GM12878 (cell line): ENCODE measurements around the gene TESK2. TPM values are rescaled to one million over a fixed set of nuclear protein-coding genes. Genes with fewer than 3 reads are reported as not detected.

ENCODE experiments used
- ATAC-seq: fragments of 200-7000 bp; cut with Tn5 transposase; 3 replicates; pipeline ENCODE4 v1.9.1; 2020; ENCODE audit warnings: mild to moderate bottlenecking, moderate library complexity
- BruUV-seq: library from RNA; stranded (reverse); fragments of 400-500 nt; replicated peaks from 2 replicates; lab custom pipeline; 2021; lab: Mats Ljungman, UMichigan
- CTCF ChIA-PET: fragments of 300-600 bp; sonication (Branson Sonifier 250); formaldehyde crosslinking; extraction: SDS; loops from one replicate; lab custom pipeline; 2021; ENCODE audit warnings: inconsistent platforms; lab: Yijun Ruan, JAX
- POLR2A ChIA-PET: fragments of 350-600 bp; formaldehyde crosslinking; extraction: SDS; loops from one replicate; lab custom pipeline; 2021; ENCODE audit warnings: inconsistent platforms; lab: Charles Lee
- RAD21 ChIA-PET: fragments of 300-600 bp; sonication (Branson Sonifier 250); formaldehyde crosslinking; loops from one replicate; lab custom pipeline; 2023; ENCODE audit warnings: antibody characterized with exemption; ENCODE audit not compliant: unreplicated experiment; lab: Charles Lee
- SMC1A ChIA-PET: fragments of 300-600 bp; sonication (Branson Sonifier 250); formaldehyde crosslinking; loops from one replicate; lab custom pipeline; 2023; ENCODE audit not compliant: unreplicated experiment, uncharacterized antibody; lab: Charles Lee
- DNase-seq: peaks from one replicate; pipeline ENCODE4 v3.0.0-alpha.2; 2011; ENCODE audit warnings: low read depth, low spot score
- FAIRE-seq: peaks from 3 replicates; lab custom pipeline; 2011; peaks lifted over from hg19 to GRCh38; lab: Jason Lieb, UNC
- H2AFZ ChIP-seq: 2 replicates; pipeline ENCODE4 v1.6.0; 2011; ENCODE audit warnings: low read depth, low read length, control low read depth; ENCODE audit not compliant: control insufficient read depth
- H3K27ac ChIP-seq: 2 replicates; pipeline ENCODE4 v1.5.1; 2011; ENCODE audit warnings: control low read depth; ENCODE audit not compliant: control insufficient read depth, insufficient read depth
- H3K27me3 ChIP-seq, 2 experiments: replicated peaks in 1 of 2; 2 replicates each; pipeline versions ENCODE4 v1.6.0 to v1.6.1; 2011; ENCODE audit warnings: low read length in 1 of 2; ENCODE audit not compliant: control insufficient read depth in 2 of 2, insufficient read depth in 2 of 2
- H3K36me3 ChIP-seq, 2 experiments: 2 replicates each; pipeline ENCODE4 v1.5.1; 2011; ENCODE audit warnings: low read length in 1 of 2; ENCODE audit not compliant: control insufficient read depth in 2 of 2, insufficient read depth in 2 of 2
- H3K4me1 ChIP-seq: 2 replicates; pipeline ENCODE4 v1.6.1; 2011; ENCODE audit warnings: mild to moderate bottlenecking, low read length, moderate library complexity, mixed read lengths; ENCODE audit not compliant: control insufficient read depth, insufficient read depth
- H3K4me2 ChIP-seq: 2 replicates; pipeline ENCODE4 v1.6.0; 2011; ENCODE audit warnings: control low read depth; ENCODE audit not compliant: control insufficient read depth, insufficient read depth
- H3K4me3 ChIP-seq: fragments of 200-600 bp; sonication (generic); 2 replicates; pipeline ENCODE4 v1.5.1; 2016
- H3K79me2 ChIP-seq: 2 replicates; pipeline ENCODE4 v1.6.0; 2011; ENCODE audit warnings: low read length; ENCODE audit not compliant: control insufficient read depth, insufficient read depth
- H3K9ac ChIP-seq: 2 replicates; pipeline ENCODE4 v1.8.0; 2011; ENCODE audit warnings: low read length, control low read depth, mixed read lengths; ENCODE audit not compliant: control insufficient read depth, insufficient read depth
- H3K9me3 ChIP-seq: replicated peaks from 3 replicates; pipeline ENCODE4 v1.5.1; 2011; ENCODE audit warnings: mild to moderate bottlenecking, low read length; ENCODE audit not compliant: control insufficient read depth, insufficient read depth
- H4K20me1 ChIP-seq: 2 replicates; pipeline ENCODE4 v1.6.0; 2011; ENCODE audit not compliant: control insufficient read depth, insufficient read depth
- BACH1 ChIP-seq: fragments of 450-650 bp; IDR thresholded peaks from 2 replicates; pipeline ENCODE4 v1.6.1; 2017; ENCODE audit warnings: mild to moderate bottlenecking, borderline replicate concordance
- CBFB ChIP-seq: IDR thresholded peaks from 2 replicates; pipeline ENCODE4 v1.6.1; 2016; ENCODE audit warnings: antibody characterized with exemption, low read depth
- CHD1 ChIP-seq: IDR thresholded peaks from 2 replicates; pipeline ENCODE4 v1.6.1; 2012; ENCODE audit warnings: low read depth, low read length, improper control_type of control experiment
- CTCF ChIP-seq, 3 experiments: IDR thresholded peaks in 2 of 3; conservative IDR thresholded peaks in 1 of 3; 2 replicates each; pipeline ENCODE4 v1.5.1; 2011; ENCODE audit warnings: low read depth in 3 of 3, low read length in 3 of 3, mild to moderate bottlenecking in 3 of 3, control low read depth in 2 of 3, moderate library complexity in 2 of 3, inconsistent platforms in 1 of 3, mixed read lengths in 1 of 3; ENCODE audit not compliant: control insufficient read depth in 2 of 3, insufficient read depth in 1 of 3; ENCODE audit errors: extremely low read depth in 1 of 3
- DPF2 ChIP-seq: fragments of 450-650 bp; IDR thresholded peaks from 2 replicates; pipeline ENCODE4 v1.6.1; 2017; ENCODE audit warnings: mild to moderate bottlenecking
- EGR1 ChIP-seq, 2 experiments: IDR thresholded peaks; 1 replicate in 1 of 2; 2 replicates in 1 of 2; pipeline ENCODE4 v1.6.1; 2011 to 2012; ENCODE audit warnings: low read depth in 2 of 2, low read length in 2 of 2, borderline replicate concordance in 1 of 2, mild to moderate bottlenecking in 1 of 2, moderate library complexity in 1 of 2
- HCFC1 ChIP-seq: fragments of 150-350 bp; IDR thresholded peaks from 2 replicates; pipeline ENCODE4 v1.6.1; 2014; ENCODE audit warnings: low read length
- HDAC6 ChIP-seq: fragments of 200-600 bp; sonication (generic); IDR thresholded peaks from one replicate; pipeline ENCODE4 v1.8.0; 2017; ENCODE audit warnings: antibody characterized with exemption; ENCODE audit not compliant: unreplicated experiment
- MTA2 ChIP-seq: fragments of 450-650 bp; IDR thresholded peaks from 2 replicates; pipeline ENCODE4 v1.6.1; 2016; ENCODE audit warnings: low read depth, mild to moderate bottlenecking, moderate library complexity
- PBX3 ChIP-seq: IDR thresholded peaks from 2 replicates; pipeline ENCODE4 v1.6.1; 2011; ENCODE audit warnings: mild to moderate bottlenecking, low read depth, low read length, moderate library complexity; ENCODE audit not compliant: insufficient replicate concordance
- PML ChIP-seq: IDR thresholded peaks from 2 replicates; pipeline ENCODE4 v1.6.1; 2012; ENCODE audit warnings: low read length, inconsistent platforms
- SIX5 ChIP-seq: IDR thresholded peaks from 2 replicates; pipeline ENCODE4 v1.6.1; 2011; ENCODE audit warnings: mild to moderate bottlenecking, low read depth, low read length, moderate library complexity; ENCODE audit not compliant: severe bottlenecking
- STAT1 ChIP-seq: fragments of 450-650 bp; conservative IDR thresholded peaks from 2 replicates; pipeline ENCODE4 v1.6.1; 2014; ENCODE audit warnings: antibody characterized with exemption, mild to moderate bottlenecking
- SUPT20H ChIP-seq: IDR thresholded peaks from 2 replicates; pipeline ENCODE4 v1.6.1; 2011; ENCODE audit warnings: low read depth, mild to moderate bottlenecking, low read length, moderate library complexity, borderline replicate concordance; ENCODE audit not compliant: control insufficient read depth
- TBL1XR1 ChIP-seq: IDR thresholded peaks from 2 replicates; pipeline ENCODE4 v1.6.1; 2012; ENCODE audit warnings: low read depth, low read length, improper control_type of control experiment
- ZNF217 ChIP-seq: fragments of 450-650 bp; IDR thresholded peaks from 2 replicates; pipeline ENCODE4 v1.6.1; 2017; ENCODE audit warnings: antibody characterized with exemption, mild to moderate bottlenecking
- WGBS: methylation state at CpG from one replicate; pipeline ENCODE4 v1.1.6; 2016; ENCODE audit warnings: low lambda C conversion rate; ENCODE audit not compliant: insufficient replicate concordance, insufficient coverage; ENCODE audit errors: missing lambda C conversion rate; 5-methylcytosine and 5-hydroxymethylcytosine counted together
- in situ Hi-C: fragments of 300-500 bp; cut with MboI; formaldehyde crosslinking; loops from 9 replicates; pipeline ENCODE4 v1.14.3; 2018; ENCODE audit warnings: mixed read lengths
- intact Hi-C: fragments of 100-400 bp; cut with micrococcal nuclease; formaldehyde crosslinking; loops from one replicate; pipeline ENCODE4 v1.14.2; 2022; ENCODE audit not compliant: unreplicated experiment
- polyA plus RNA-seq, 11 experiments: library from polyadenylated mRNA; depleted of rRNA in 4 of 11; unstranded in 6 of 11; stranded (reverse) in 5 of 11; fragments of >200 nt; fragmentation: Nextera tagmentation in 4 of 11; fragmentation: Illumina TruSeq in 1 of 11; extraction: Ambion mirVana in 4 of 11; extraction: Trizol in 1 of 11; gene quantifications; 1 replicate in 1 of 11; 2 replicates in 10 of 11; pipeline versions ENCODE4 v1.2.1 to v1.2.3, GENCODE V29; 2011 to 2016; ENCODE audit warnings: inconsistent platforms in 2 of 11, missing spikeins in 2 of 11, low read depth in 1 of 11
- total RNA-seq, 4 experiments: library from RNA; depleted of rRNA in 3 of 4; stranded (reverse); fragments of >200 nt in 3 of 4; fragmentation: Illumina TruSeq in 1 of 4; extraction: Trizol in 1 of 4; gene quantifications; 2 replicates each; pipeline versions ENCODE4 v1.2.1 to v1.2.3, GENCODE V29; 2013 to 2021

TESK2 gene
- total and polyA plus RNA-seq, 10 of the 15 experiments (the other 5 are each of a cell fraction or from before 2014, with no cell fraction given), result 2.2 to 10.0 (median 5.7) TPM

- TF ChIP-seq STAT1 (no peak), ZNF217 (0 out of 2 replicates have a peak, but pooled peaks have one; percentile 7), PML (peak; percentile 57; the same call in 1 of the 2 replicates)
Measured at GRCh38 chr1:45304311-45305081, 186.5 kb downstream of the TESK2 start (continued).

GRCh38 chr1:45303520-45304310 lies 187.2 kb downstream of the TESK2 start:
- peak; percentile 38 for FAIRE-seq
- WGBS, result under 1% methylated on average over 42 of the region's 68 CpGs
- Histone ChIP-seq H3K4me3 (peak overlapping the region; percentile 90), H3K36me3 (no peaks in the 10 kb centered on the region), H3K27me3 (no peaks in the 10 kb centered on the region), H3K9ac (peak overlapping the region; percentile 91), H3K79me2 (peaks cover 7% of the 10 kb centered on the region), H3K9me3 (no peaks in the 10 kb centered on the region), H3K4me1 (peaks cover 18% of the 10 kb centered on the region), H2AFZ (peak overlapping the region; percentile 95), H3K27ac (peak overlapping the region; percentile 95), H3K4me2 (peak overlapping the region; percentile 87), H4K20me1 (no peaks in the 10 kb centered on the region)
- intact Hi-C loops (loop anchor here (1.0 to 5.0 kb wide), 4 partner anchors 23 to 576 kb away; partner anchors contain the start of genes HPDL, MUTYH and TOE1), in situ Hi-C loops (loop anchor here (5.0 kb wide), 3 partner anchors 291 to 586 kb away; partner anchors contain the start of genes HECTD3 and UROD)
- POLR2A ChIA-PET, result interaction anchor here (0.5 to 6.4 kb wide), 35 partner anchors 11 to 1300 kb away, joined by 3 to 98 read pairs (median 4); partner anchors contain the start of genes BTBD19, CCDC163, HECTD3 and MMACHC
- peak; percentile 84 for DNase-seq
- TSS peak; percentile 98 for BruUV-seq
- peak; percentile 86 for ATAC-seq
- RAD21 ChIA-PET, result interaction anchor here (0.6 to 10.1 kb wide), 39 partner anchors 11 to 1326 kb away, joined by 3 to 313 read pairs (median 4); partner anchors contain the start of genes CCDC163, HECTD3, HPDL and MMACHC
- CTCF ChIA-PET, result interaction anchor here (0.7 to 10.7 kb wide), 18 partner anchors 8 to 675 kb away, joined by 3 to 252 read pairs (median 4); partner anchors contain the start of genes CCDC163, HECTD3, MMACHC and PLK3
- SMC1A ChIA-PET, result interaction anchor here (0.8 to 9.2 kb wide), 13 partner anchors 20 to 582 kb away, joined by 3 to 284 read pairs (median 4); partner anchors contain the start of genes EIF2B3, HECTD3, MUTYH and PLK3
- TF ChIP-seq ZNF217 (0 out of 2 replicates have a peak, but pooled peaks have one; percentile 47), MTA2 (0 out of 2 replicates have a peak, but pooled peaks have one; percentile 7), DPF2 (no peak; the same call in 1 of the 2 replicates), CTCF (IDR thresholded peaks at IDR 0.05 in 2 of 3, conservative IDR thresholded peaks at IDR 0.05 in 1 of 3; ENCODE audit: control insufficient read depth in 2 of 3, extremely low read depth in 1 of 3, insufficient read depth in 1 of 3, low read depth in 3 of 3, low read length in 3 of 3) (peak; percentile 65 to 75 (median 68)), PBX3 (no peak), TBL1XR1 (no peak), BACH1 (peak; percentile 87), SUPT20H (no peak), HCFC1 (peak; percentile 23; the same call in 1 of the 2 replicates), HDAC6 (no peak), CBFB (0 out of 2 replicates have a peak, but pooled peaks have one; percentile 38), EGR1 (IDR thresholded peaks at IDR 0.05; ENCODE audit: borderline replicate concordance in 1 of 2, low read depth in 2 of 2, low read length in 2 of 2) (peak in 1 of 2 experiments; percentile 70; a peak in 2 of 3 replicates), SIX5 (no peak), CHD1 (no peak)
